SK-N-MC (cell line): ENCODE results near the gene UBR2.
A peak's percentile ranks its signal among the peaks of the same experiment; 100 is the strongest.

Experiments used
- DNase-seq: peaks from one replicate; pipeline ENCODE4 v3.0.0-alpha.2; 2011; ENCODE audit warnings: low read depth, low spot score
- H3K27ac ChIP-seq: fragments of 200-600 bp; sonication (generic); 2 replicates; pipeline ENCODE4 v1.5.1; 2016; ENCODE audit warnings: mixed run types
- H3K36me3 ChIP-seq: fragments of 200-600 bp; sonication (generic); 2 replicates; pipeline ENCODE4 v1.6.1; 2017; ENCODE audit warnings: antibody characterized with exemption, low read length, mixed read lengths; ENCODE audit not compliant: insufficient read depth
- H3K4me3 ChIP-seq: fragments of 200-600 bp; sonication (generic); 2 replicates; pipeline ENCODE4 v1.5.1; 2016
- H3K9ac ChIP-seq: fragments of 200-600 bp; sonication (generic); 2 replicates; pipeline ENCODE4 v1.8.0; 2017; ENCODE audit warnings: mixed run types, mixed read lengths; ENCODE audit not compliant: insufficient read length
- H3K9me3 ChIP-seq: fragments of 200-600 bp; sonication (generic); 2 replicates; pipeline ENCODE4 v1.6.1; 2017; ENCODE audit warnings: low read depth, mild to moderate bottlenecking, antibody characterized with exemption, low read length, moderate library complexity, mixed read lengths
- EZH2 ChIP-seq: fragments of 200-600 bp; sonication (generic); IDR thresholded peaks from one replicate; pipeline ENCODE4 v1.6.1; 2017; ENCODE audit warnings: antibody characterized with exemption
- FOXP2 ChIP-seq: optimal IDR thresholded peaks from 2 replicates; pipeline ENCODE3; 2011; ENCODE audit warnings: mild to moderate bottlenecking, moderate library complexity; ENCODE audit not compliant: insufficient read depth; ENCODE audit errors: extremely low read length, control extremely low read depth
- POLR2AphosphoS5 ChIP-seq: IDR thresholded peaks from 2 replicates; pipeline ENCODE4 v1.6.1; 2012; ENCODE audit warnings: mild to moderate bottlenecking, low read depth, low read length, borderline replicate concordance

Gene UBR2

DNA sequence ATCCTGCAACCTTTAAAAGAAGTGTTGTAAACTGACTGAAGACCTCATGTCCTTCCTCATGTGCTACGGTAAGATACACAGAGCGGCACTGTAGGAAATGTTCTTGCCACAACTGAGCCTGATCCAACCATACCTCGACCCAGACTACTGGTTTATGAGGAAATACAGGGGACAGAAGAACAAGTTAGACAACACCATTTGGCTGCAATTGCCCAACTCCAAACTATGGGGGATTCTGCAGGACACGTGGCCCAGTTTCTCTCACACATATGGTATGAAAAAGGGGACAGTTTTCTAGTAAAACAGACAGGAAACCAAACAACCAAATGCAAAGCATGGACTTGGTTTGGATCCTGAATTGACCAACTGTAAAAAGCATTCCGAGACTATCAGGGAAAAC lies 148.1 kb downstream of the UBR2 start:
- H3K4me3 ChIP-seq, result no peak overlapping the region
- DNase-seq, result no peak
- no peaks in the 10 kb centered on the region for H3K36me3 ChIP-seq
- H3K9ac ChIP-seq, result no peak overlapping the region
- H3K9me3 ChIP-seq, result no peaks in the 10 kb centered on the region
- TF ChIP-seq POLR2AphosphoS5 (no peak), EZH2 (no peak), FOXP2 (no peak)
- H3K27ac ChIP-seq, result no peak overlapping the region

DNA sequence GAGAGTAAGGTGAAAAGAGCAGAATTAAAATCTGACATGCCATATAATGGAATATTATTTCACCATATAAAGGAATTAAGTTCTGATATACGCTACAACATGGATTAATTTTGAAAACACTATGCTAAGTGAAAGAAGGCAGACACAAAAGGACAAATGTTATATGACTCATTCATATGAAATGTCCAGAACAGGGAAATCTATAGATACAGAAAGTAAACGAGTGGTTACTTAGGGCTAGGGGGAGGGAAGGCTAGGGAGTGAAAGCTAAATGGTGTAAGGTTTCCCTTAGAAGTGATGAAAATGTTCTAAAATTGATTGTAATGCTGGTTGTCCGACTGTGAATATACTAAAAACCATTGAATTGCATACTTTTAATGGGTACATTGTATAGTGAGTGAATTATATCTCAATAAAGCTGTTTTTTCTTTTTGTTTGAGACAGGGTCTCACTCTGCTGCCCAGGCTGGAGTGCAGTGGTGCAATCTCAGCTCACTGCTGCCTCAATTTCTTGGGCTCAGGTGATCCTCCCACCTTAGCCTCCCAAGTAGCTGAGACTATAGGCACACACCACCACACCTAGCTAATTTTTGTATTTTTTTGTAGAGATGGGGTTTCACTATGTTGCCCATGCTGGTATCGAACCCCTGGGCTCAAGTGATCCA lies 150.4 kb downstream of the UBR2 start:
- H3K27ac ChIP-seq, result no peak overlapping the region

GRCh38 chr6:42715871-42716270 lies 152.0 kb downstream of the UBR2 start:
- no peaks in the 10 kb centered on the region for H3K36me3 ChIP-seq
- H3K9ac ChIP-seq, result no peak overlapping the region
- H3K9me3 ChIP-seq, result no peaks in the 10 kb centered on the region
- TF ChIP-seq EZH2, result no peak
- no peak for TF ChIP-seq POLR2AphosphoS5
- no peak for TF ChIP-seq FOXP2
- no peak overlapping the region for H3K27ac ChIP-seq
- no peak for DNase-seq
- H3K4me3 ChIP-seq, result no peak overlapping the region

More for the DNA sequence above, 150.4 kb downstream of the UBR2 start:
- H3K4me3 ChIP-seq, result no peak overlapping the region
- no peak for DNase-seq
- TF ChIP-seq FOXP2 (no peak), POLR2AphosphoS5 (no peak), EZH2 (no peak)
- H3K9me3 ChIP-seq, result no peaks in the 10 kb centered on the region
- H3K9ac ChIP-seq, result no peak overlapping the region
- H3K36me3 ChIP-seq, result no peaks in the 10 kb centered on the region

GRCh38 chr6:42720739-42721138 lies 156.9 kb downstream of the UBR2 start:
- no peaks in the 10 kb centered on the region for H3K9me3 ChIP-seq
- DNase-seq, result no peak
- no peak overlapping the region for H3K27ac ChIP-seq
- no peaks in the 10 kb centered on the region for H3K36me3 ChIP-seq
- H3K4me3 ChIP-seq, result no peak overlapping the region
- TF ChIP-seq EZH2 (no peak), POLR2AphosphoS5 (no peak), FOXP2 (no peak)
- H3K9ac ChIP-seq, result no peak overlapping the region

- Histone ChIP-seq H3K27ac (no peak within 1 kb of the TSS), H3K9me3 (no peaks in the 10 kb centered on the region), H3K36me3 (no peaks in the 10 kb centered on the region), H3K9ac (no peak within 1 kb of the TSS), H3K4me3 (no peak within 1 kb of the TSS)
- no peak for DNase-seq
- TF ChIP-seq FOXP2 (no peak), POLR2AphosphoS5 (no peak), EZH2 (no peak)
These were observed 158.7 kb downstream of the UBR2 start, which contains the start of gene PRPH2 for GRCh38 chr6:42722497-42722896. Gene PRPH2, minus strand, starts transcription at chr6:42722597. Its CDS starts 263 bp downstream, at chr6:42722334.

GRCh38 chr6:42724825-42725224 lies 161.0 kb downstream of the UBR2 start:
- no peak overlapping the region for H3K27ac ChIP-seq
- TF ChIP-seq FOXP2 (no peak), POLR2AphosphoS5 (no peak), EZH2 (no peak)
- H3K36me3 ChIP-seq, result no peaks in the 10 kb centered on the region
- no peak for DNase-seq
- H3K4me3 ChIP-seq, result no peak overlapping the region
- no peaks in the 10 kb centered on the region for H3K9me3 ChIP-seq
- H3K9ac ChIP-seq, result no peak overlapping the region

DNA sequence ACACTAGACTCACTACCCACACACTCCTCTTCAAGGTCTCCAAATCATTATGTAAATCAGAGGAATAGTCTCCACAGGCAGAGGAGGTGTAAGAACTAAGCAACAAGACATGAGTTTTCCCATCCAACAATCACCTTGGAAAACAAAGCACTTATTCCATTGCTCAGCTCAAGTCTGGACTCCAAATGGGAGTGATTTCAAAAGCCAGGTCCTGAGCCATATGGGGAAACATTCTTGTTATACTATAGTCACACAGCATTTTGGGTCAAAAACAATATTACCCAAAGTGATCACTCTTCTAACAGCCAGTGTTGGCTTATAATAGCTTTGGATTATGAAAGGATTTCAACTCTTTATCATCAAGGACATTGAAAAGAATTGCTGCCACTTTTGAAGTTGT lies 162.2 kb downstream of the UBR2 start:
- peak overlapping the region; percentile 56 for H3K4me3 ChIP-seq
- H3K9me3 ChIP-seq, result no peaks in the 10 kb centered on the region
- no peaks in the 10 kb centered on the region for H3K36me3 ChIP-seq
- no peak for DNase-seq
- peak overlapping the region; percentile 86 for H3K27ac ChIP-seq
- TF ChIP-seq FOXP2, result no peak
- TF ChIP-seq EZH2, result no peak
- no peak for TF ChIP-seq POLR2AphosphoS5
- peak overlapping the region; percentile 53 for H3K9ac ChIP-seq

DNA sequence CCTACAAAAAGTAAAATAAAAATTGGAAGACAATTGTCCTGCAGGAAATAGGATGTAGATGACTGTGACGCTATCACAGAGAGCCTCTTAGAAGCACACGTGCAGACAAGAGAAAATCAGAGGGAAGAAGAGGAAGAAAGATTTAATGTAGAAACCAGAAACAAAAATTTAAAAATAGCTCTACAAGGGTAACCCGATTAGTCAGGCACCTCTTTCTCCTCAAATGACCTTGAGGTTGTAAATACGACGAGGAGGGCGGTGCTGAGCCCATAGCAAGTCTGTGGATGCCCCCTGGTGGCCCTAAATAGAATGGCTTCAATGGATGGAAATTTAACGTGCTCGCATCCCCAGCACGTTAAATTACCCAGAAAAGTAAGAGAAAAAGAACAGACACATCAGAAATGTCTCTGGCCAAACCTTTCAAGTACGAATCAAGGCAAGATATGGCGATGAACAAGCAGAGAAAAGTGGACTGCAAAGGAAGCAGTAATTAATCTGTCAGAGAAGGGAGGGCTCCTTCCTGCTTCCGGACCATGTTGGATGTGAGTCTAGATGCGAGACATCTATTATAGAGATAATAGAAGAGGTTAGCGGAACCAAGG lies 162.8 kb downstream of the UBR2 start:
- TF ChIP-seq POLR2AphosphoS5 (no peak), EZH2 (no peak), FOXP2 (no peak)
- Histone ChIP-seq H3K9ac (peak overlapping the region; percentile 53), H3K36me3 (no peaks in the 10 kb centered on the region), H3K4me3 (peak overlapping the region; percentile 56), H3K27ac (peak overlapping the region; percentile 86), H3K9me3 (no peaks in the 10 kb centered on the region)
- DNase-seq, result no peak
